GM12865 (cell line): ENCODE results near the gene SESN2.

ENCODE experiments used
- DNase-seq: peaks from one replicate; pipeline ENCODE4 v3.0.0; 2010; ENCODE audit warnings: low read depth
- H3K4me3 ChIP-seq: 2 replicates; pipeline ENCODE4 v1.5.1; 2011; ENCODE audit warnings: mild to moderate bottlenecking, low read depth, low read length, control low read depth
- TF ChIP-seq, protein P1 (sequence below): IDR thresholded peaks from 2 replicates; pipeline ENCODE4 v1.5.1; 2011; ENCODE audit warnings: low read length, control low read depth, low read depth, inconsistent platforms; ENCODE audit not compliant: insufficient read depth; ENCODE audit errors: missing control alignments

SESN2 gene

DNA sequence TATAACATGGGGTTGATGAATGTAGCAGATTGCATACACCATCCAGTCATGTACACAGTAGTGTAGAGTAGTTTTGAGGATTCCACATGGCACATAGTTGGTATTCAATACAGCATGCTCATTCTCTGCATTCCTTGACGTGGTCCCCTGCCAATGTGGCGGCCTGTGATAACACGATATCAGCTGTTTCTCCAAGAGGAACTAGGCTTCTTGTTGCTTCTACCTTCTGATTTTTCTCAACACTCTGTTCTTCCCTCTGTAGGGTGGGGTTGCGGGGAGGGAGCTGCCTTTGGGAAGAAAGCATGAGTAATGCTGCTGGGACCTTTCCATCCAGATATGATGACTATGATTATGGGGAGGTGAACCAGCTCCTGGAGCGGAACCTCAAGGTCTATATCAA, 19.4 kb downstream of the SESN2 start:
- no peak overlapping the region for H3K4me3 ChIP-seq
- TF ChIP-seq, protein P1, sequence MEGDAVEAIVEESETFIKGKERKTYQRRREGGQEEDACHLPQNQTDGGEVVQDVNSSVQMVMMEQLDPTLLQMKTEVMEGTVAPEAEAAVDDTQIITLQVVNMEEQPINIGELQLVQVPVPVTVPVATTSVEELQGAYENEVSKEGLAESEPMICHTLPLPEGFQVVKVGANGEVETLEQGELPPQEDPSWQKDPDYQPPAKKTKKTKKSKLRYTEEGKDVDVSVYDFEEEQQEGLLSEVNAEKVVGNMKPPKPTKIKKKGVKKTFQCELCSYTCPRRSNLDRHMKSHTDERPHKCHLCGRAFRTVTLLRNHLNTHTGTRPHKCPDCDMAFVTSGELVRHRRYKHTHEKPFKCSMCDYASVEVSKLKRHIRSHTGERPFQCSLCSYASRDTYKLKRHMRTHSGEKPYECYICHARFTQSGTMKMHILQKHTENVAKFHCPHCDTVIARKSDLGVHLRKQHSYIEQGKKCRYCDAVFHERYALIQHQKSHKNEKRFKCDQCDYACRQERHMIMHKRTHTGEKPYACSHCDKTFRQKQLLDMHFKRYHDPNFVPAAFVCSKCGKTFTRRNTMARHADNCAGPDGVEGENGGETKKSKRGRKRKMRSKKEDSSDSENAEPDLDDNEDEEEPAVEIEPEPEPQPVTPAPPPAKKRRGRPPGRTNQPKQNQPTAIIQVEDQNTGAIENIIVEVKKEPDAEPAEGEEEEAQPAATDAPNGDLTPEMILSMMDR = no peak
- no peak for DNase-seq

DNA sequence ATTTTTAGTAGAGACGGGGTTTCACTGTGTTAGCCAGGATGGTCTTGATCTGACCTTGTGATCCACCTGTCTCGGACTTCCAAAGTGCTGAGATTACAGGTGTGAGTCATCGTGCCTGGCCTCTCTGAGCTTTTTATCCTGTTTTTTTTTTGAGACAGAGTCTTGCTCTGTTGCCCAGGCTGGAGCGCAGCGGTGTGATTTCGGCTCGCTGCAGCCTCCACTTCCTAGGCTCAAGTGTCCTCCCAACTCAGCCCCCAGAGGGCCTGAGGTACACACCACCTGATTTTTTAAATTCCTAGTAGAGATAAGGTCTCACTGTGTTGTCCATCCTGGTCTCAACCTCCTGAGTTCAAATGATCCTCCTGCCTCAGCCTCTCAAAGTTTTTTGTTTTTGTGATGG, 20.4 kb downstream of the SESN2 start:
- no peak overlapping the region for H3K4me3 ChIP-seq
- TF ChIP-seq, protein P1 = no peak
- DNase-seq = no peak

DNA sequence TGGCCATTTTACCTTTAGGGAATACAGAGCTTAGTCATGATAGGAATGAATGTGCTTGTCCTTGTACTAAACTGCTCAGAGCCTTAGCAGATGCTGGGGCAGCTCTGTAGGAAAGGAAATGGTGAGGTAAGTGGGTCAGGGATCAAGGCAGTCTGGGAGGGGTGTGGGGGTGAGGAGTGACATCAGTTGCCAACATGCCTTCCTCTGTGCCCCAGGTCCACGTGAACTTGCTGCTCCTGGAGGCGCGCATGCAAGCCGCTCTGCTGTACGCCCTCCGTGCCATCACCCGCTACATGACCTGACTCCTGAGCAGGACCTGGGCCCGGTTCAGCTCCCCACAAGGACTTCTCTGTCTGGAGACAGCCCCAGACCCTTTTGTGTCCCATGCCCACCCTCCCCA, 21.2 kb downstream of the SESN2 start:
- no peak for DNase-seq
- no peak overlapping the region for H3K4me3 ChIP-seq
- TF ChIP-seq, protein P1 = no peak

DNA sequence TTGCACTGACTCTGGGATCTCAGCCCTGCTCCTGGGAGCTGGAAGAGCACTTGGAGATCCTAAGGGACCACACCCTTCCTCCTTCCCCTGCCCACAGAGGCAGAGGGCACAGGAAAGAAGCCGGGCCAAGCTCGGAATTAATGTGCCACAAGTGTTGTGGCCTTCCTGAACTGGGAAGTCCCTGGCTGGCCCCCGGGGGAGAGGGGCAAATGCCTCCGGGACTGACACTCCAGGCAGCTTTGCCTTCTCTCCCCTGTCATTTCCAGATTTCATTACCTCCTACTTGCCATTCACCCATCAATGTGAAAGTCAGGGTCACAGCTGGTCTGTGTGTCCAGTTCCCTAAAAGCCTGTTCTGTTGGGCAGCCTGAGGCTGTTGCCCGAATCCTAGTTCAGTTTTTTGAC, 21.7 kb downstream of the SESN2 start:
- TF ChIP-seq, protein P1 = no peak
- DNase-seq = no peak
- H3K4me3 ChIP-seq = no peak overlapping the region

DNA sequence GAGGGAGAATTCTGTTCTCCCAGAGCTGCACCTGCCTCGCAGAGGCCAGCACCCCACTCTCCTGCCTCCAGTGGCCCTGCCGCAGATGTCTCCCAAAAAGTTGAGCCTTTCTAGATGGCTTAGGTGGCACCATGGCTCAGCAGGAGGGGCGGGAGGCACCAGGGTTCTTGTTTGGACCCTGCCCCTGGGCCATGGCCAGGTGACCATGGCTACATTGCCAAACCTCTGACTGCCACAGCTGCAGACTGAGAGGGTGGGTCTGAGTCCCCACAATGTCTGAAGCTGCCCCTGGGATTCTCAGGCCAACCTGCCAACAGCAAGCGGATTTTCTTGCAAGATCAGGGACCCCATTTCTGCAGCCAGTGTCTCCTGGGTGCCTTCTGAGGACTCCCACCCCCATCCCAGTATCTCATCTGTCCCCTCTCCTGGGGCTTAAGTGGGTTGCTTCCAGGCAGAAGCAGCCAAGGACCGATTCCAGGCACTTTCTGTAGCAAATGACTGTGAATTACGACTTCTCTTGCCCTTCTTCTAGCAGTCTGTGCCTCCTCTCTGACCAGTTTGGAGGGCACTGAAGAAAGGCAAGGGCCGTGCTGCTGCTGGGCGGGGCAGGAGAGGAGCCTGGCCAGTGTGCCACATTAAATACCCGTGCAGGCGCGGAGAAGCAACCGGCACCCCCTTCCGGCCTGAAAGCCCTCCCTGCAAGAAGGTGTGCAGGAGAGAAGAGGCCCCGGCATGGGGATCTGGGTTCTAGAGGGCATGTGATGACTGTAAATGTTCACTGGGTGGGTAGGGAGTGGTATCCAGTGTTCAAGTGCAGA, 22.5 kb downstream of the SESN2 start:
- no peak for DNase-seq
- H3K4me3 ChIP-seq = no peak overlapping the region
- TF ChIP-seq, protein P1 = no peak

DNA sequence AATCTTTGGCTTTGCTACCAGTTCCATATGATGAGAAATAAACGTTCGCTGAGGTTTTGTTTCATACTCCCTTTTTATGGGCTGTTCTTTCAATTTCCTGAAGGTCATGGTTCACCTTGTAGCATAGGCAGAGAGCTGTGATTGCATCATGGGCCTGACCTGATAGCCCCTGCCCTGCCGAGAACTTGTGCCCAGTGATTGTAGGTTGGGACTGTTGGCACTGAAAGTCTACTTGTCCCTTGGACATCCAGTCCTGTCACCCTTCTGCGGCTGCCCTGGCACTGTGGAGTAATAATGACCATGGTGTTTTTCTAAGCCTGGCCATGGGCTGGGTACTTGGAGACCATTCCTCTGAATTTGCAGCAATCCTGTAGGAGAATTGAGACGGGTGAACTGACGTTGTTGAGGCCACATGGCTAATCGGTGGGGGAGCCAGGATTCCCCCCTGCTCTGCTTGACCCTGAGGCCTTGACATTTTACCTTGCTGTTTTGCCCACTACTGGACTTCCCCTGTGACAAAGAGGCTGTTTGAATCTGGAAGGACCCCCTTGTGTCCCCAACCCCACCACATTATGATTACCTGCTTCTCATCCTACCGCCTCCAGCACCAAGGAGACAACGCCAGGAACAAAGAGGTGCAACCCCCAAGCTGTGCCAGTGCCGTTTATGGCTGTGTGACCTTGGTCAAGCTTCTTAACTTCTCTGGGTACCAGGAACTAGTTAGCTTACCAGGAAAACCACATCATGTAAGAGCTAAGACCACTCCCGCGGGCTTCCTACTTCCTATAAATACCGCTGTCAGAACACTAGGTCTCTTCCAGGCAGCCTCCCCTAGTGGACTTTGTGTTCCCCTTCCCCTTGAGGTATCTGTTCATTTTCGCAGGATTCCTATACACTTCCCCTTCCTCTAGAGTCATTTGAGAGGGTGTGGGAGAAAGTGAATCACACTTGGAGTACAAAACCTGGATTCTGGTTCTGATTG, 23.4 kb downstream of the SESN2 start:
- no peak overlapping the region for H3K4me3 ChIP-seq
- TF ChIP-seq, protein P1 = no peak
- no peak for DNase-seq
